ENCODE results near the gene CBR1.
A peak's percentile ranks its signal among the peaks of the same experiment; 100 is the strongest.

CBR1 gene

DNA sequence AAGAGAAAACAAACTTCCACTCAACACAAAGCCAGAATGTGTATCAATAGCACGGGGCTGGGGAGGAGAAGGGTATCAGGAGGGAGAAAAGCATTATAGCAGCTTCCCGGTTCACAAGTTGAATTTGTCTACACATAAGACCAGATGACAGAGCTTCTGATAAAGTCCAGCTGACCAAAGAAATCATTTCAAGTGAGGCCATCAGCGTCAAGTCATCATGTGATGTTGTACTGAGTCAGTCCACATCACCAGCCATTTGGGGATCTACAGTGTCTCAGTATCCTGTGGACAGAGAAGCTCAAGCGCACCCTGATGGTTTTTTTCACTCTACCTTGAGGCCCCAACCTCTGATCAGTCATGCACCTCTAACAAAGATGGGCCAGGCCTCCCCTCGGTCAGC lies 42.5 kb upstream of the CBR1 start:
- no peak for DNase-seq
- H3K4me3 ChIP-seq (ENCODE audit: low read depth, low read length) = no peak overlapping the region
- no peaks in the 10 kb centered on the region for H3K9me3 ChIP-seq (ENCODE audit: severe bottlenecking)
- no peaks in the 10 kb centered on the region for H3K27me3 ChIP-seq (ENCODE audit: insufficient read depth, low read depth, severe bottlenecking)
- H3K27ac ChIP-seq = no peak overlapping the region
- TF ChIP-seq, protein P1, sequence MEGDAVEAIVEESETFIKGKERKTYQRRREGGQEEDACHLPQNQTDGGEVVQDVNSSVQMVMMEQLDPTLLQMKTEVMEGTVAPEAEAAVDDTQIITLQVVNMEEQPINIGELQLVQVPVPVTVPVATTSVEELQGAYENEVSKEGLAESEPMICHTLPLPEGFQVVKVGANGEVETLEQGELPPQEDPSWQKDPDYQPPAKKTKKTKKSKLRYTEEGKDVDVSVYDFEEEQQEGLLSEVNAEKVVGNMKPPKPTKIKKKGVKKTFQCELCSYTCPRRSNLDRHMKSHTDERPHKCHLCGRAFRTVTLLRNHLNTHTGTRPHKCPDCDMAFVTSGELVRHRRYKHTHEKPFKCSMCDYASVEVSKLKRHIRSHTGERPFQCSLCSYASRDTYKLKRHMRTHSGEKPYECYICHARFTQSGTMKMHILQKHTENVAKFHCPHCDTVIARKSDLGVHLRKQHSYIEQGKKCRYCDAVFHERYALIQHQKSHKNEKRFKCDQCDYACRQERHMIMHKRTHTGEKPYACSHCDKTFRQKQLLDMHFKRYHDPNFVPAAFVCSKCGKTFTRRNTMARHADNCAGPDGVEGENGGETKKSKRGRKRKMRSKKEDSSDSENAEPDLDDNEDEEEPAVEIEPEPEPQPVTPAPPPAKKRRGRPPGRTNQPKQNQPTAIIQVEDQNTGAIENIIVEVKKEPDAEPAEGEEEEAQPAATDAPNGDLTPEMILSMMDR (IDR thresholded peaks at IDR 0.05; ENCODE audit: low read depth, low read length) = no peak
- H3K36me3 ChIP-seq = no peaks in the 10 kb centered on the region

DNA sequence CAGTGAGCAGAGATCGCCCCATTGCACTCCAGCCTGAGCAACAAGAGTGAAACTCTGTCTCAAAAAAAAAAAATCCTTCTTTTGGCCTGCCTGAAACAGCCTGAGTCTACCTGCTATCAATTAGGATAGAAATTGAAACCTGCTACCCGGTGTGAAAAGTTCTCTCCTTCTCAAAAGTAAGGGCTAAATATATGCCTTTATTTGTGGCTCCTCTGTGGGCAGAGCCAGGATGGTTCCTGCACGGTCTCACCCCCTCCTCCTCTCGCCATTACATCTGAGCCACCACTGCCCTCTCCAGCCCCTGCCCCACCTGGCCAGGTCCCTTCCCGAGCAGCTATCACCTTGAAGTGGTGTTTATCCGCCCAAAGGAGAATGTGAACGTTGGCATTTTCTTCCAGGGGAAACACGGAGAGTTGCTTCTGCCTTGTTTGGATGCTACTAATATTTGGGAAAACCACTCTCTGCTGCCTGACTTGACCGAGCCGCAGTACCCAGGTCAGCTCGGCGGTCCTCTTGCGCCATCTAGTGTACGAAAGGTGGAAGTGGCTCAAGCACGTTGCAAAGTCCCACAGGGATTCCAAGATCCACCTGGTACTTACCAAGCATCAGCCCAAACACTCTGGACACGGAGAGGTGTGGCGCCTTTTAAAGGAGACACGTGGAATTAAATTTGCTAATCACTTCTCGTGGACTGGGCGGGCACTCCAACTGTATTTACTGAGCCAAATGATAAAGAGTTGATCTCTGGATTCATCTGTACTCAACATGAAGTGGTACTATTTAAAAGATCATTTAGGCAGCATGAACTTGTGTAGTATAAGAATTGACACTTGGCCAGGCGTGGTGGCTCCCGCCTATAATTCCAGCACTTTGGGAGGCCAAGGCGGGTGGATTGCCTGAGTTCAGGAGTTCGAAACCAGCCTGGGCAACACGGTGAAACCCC lies 41.4 kb upstream of the CBR1 start:
- Histone ChIP-seq H3K4me3 (ENCODE audit: low read depth, low read length) (no peak overlapping the region), H3K27ac (no peak overlapping the region), H3K27me3 (ENCODE audit: insufficient read depth, low read depth, severe bottlenecking) (no peaks in the 10 kb centered on the region), H3K36me3 (peaks cover 4% of the 10 kb centered on the region), H3K9me3 (ENCODE audit: severe bottlenecking) (no peaks in the 10 kb centered on the region)
- TF ChIP-seq, protein P1 (IDR thresholded peaks at IDR 0.05; ENCODE audit: low read depth, low read length) = peak; percentile 97
- peak; percentile 80 for DNase-seq

DNA sequence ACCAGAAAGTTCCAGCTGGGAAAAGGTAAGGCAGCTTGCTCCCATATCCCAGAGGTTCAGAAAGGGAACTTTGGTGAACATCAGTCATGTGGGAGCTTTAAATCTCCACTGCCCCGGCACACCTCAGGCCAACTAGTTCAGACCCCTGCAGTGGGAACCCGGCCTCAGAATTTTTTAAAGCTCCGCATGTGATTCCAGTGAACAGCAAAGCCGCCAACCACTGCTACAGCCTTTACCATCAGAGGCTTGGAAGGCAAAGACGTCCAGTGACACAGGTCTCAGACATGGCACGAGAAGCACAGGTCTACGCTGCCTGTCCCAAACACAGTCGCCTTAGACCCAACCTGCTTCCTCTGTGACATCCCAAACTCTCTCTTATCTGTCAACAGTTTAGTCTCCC lies 40.5 kb upstream of the CBR1 start:
- Histone ChIP-seq H3K4me3 (ENCODE audit: low read depth, low read length) (no peak overlapping the region), H3K9me3 (ENCODE audit: severe bottlenecking) (no peaks in the 10 kb centered on the region), H3K36me3 (peaks cover 13% of the 10 kb centered on the region), H3K27me3 (ENCODE audit: insufficient read depth, low read depth, severe bottlenecking) (no peaks in the 10 kb centered on the region), H3K27ac (no peak overlapping the region)
- DNase-seq = no peak
- TF ChIP-seq, protein P1 (IDR thresholded peaks at IDR 0.05; ENCODE audit: low read depth, low read length) = no peak

- no peaks in the 10 kb centered on the region for H3K27me3 ChIP-seq (ENCODE audit: insufficient read depth, low read depth, severe bottlenecking)
- H3K36me3 ChIP-seq = peaks cover 27% of the 10 kb centered on the region
- no peak overlapping the region for H3K27ac ChIP-seq
- DNase-seq = no peak
- H3K9me3 ChIP-seq (ENCODE audit: severe bottlenecking) = no peaks in the 10 kb centered on the region
- TF ChIP-seq, protein P1 (IDR thresholded peaks at IDR 0.05; ENCODE audit: low read depth, low read length) = no peak
- H3K4me3 ChIP-seq (ENCODE audit: low read depth, low read length) = no peak overlapping the region
These were observed 39.1 kb upstream of the CBR1 start for GRCh38 chr21:36030581-36031189.

DNA sequence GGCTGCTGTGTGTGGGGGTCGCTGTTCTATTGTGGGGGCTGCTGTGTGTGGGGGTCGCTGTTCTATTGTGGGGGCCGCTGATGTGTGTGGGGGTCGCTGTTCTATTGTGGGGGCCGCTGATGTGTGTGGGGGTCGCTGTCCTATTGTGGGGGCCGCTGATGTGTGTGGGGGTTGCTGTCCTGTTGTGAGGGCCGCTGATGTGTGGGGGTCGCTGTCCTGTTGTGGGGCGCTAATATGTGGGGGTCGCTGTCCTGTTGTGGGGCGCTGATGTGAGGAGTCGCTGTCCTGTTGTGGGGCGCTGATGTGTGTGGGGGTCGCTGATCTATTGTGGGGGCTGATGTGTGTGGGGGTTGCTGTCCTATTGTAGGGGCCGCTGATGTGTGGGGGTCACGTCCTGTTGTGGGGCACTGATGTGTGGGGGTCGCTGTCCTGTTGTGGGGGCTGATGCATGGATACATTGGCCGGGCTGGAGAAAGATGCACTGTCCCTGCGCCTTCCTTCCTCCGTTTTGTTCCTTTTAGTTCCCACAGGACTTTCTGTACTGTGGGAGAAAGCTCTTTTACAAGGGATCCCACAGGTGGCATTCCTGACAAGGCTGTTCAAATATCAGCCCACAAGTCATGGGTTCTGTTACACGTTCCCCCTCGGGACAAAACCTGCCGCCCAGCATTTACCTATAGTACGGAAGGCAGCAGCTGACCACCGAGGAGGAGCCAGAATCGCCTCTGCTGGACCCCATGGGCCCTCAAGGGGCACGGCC lies 37.0 kb upstream of the CBR1 start:
- H3K4me3 ChIP-seq (ENCODE audit: low read depth, low read length) = no peak overlapping the region
- peaks cover 45% of the 10 kb centered on the region for H3K36me3 ChIP-seq
- no peak for DNase-seq
- H3K27ac ChIP-seq = no peak overlapping the region
- TF ChIP-seq, protein P1 (IDR thresholded peaks at IDR 0.05; ENCODE audit: low read depth, low read length) = no peak
- no peaks in the 10 kb centered on the region for H3K27me3 ChIP-seq (ENCODE audit: insufficient read depth, low read depth, severe bottlenecking)
- no peaks in the 10 kb centered on the region for H3K9me3 ChIP-seq (ENCODE audit: severe bottlenecking)

Data from WERI-Rb-1 (cell line).